Measurements from ENCODE around the gene BFAR.
"Not testable (repeated sequence)": the region's sequence is repeated elsewhere in the genome, so short reads cannot be mapped to it uniquely, and the experiment has no call there.

The BFAR gene, protein sequence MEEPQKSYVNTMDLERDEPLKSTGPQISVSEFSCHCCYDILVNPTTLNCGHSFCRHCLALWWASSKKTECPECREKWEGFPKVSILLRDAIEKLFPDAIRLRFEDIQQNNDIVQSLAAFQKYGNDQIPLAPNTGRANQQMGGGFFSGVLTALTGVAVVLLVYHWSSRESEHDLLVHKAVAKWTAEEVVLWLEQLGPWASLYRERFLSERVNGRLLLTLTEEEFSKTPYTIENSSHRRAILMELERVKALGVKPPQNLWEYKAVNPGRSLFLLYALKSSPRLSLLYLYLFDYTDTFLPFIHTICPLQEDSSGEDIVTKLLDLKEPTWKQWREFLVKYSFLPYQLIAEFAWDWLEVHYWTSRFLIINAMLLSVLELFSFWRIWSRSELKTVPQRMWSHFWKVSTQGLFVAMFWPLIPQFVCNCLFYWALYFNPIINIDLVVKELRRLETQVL

DNA sequence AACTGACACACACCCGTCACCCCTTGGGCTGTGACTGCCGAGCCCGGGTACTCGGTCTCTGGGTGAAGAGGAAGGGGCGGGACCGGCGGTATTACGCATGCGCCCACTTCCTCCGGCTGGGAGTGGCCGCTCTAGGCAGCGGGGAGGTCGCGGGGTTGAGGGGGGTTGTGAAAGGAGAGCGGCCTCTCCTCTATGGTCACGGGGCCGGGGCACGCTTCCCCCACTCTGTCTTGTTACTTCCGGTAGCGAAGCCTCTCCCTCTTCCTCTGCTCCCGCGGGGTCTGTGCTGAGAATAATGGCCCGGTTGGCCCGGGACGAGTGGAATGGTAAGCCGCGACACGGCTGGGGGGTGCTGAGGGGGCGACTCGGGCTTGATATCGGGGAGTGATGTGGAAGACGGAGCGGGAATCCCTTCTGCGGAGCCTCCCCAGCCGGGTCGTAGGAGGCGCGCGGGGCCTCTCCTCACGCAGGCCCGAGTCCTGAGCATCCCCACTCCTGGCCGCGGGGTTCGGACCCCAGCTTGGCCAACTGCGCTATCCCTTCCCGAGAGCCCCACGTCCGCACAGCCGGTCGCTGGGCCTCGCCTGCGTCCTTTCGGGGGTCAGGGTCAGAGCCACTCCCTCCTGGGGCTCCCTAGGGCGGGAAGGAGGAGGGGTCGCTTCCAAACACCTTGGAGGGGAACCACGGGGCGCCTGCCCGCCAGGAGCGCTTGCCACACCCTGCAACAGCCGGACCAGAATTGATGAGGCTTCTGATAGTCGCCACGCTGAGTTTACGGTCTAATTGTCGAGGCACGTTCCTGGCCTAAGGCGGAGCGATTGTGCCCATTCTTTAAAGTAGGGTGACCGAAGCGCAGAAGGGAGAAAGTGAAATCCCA lies at the start of gene BFAR:
TSS of gene BFAR (plus strand) at position 259 of the 877 bp plus-strand sequence. CDS start 11,396 bp downstream, outside the sequence.
- peak; percentile 97 to 98 (median 97) for DNase-seq (ENCODE audit: low read depth in 3 of 3)

GRCh38 chr16:14585287-14585686 lies 47.5 kb upstream of the BFAR start:
- DNase-seq (ENCODE audit: low read depth in 3 of 3): no peak

DNA sequence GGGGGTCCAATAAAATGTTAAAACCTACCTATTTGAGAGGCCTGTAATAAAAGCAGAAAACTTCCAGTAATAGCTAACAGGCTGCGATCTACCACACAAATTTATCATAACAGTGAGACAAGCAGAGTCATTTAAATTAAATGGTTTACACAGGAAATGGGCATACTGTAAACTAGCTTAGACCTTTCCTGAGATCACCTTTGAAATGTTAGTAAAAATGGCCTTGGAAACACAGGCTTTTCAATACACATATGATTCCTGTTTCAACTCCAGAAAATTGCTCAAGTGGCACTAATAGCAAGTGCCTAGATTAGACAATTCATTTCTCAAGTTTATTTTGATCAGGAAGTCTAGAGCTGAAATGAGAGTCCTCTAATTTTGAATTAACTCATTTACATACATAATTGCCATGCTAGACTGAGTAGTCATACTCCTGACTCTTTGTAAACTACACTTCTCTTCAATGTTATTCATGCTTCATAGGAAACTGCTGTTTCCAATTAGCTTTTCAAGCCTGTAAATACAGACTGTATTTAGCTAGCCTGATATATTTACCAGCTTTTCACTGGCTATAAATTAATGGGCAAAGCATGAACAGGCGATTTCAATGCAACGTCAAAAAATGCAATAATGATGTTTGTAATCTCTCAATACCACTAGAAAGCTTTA lies 46.0 kb upstream of the BFAR start:
- DNase-seq (ENCODE audit: low read depth in 3 of 3): no peak

DNA sequence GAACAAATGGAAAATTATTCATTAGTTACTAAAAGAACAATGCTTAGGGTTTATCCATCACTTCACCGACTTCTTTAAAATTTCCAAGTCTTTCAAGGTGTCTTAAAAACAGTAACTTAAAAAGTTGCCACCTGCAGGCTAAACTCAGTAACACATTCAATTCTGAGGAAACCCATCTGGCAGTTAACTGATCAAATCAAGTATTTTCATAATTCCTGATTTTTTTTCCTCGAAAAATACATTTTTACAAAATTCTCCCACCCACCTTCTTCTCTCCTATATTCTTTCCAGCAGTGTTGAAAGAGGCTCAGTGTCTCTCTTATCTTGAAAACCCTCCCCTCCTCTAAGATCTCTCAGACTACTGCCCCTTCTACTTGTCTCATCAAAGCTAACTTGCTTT lies 32.6 kb upstream of the BFAR start:
- no peak for DNase-seq (ENCODE audit: low read depth in 3 of 3)

- DNase-seq (ENCODE audit: low read depth in 3 of 3): no peak
Measured at GRCh38 chr16:14602443-14602963, 30.2 kb upstream of the BFAR start.

GRCh38 chr16:14606102-14606501 lies 26.6 kb upstream of the BFAR start:
- no peak for DNase-seq (ENCODE audit: low read depth in 3 of 3)

DNA sequence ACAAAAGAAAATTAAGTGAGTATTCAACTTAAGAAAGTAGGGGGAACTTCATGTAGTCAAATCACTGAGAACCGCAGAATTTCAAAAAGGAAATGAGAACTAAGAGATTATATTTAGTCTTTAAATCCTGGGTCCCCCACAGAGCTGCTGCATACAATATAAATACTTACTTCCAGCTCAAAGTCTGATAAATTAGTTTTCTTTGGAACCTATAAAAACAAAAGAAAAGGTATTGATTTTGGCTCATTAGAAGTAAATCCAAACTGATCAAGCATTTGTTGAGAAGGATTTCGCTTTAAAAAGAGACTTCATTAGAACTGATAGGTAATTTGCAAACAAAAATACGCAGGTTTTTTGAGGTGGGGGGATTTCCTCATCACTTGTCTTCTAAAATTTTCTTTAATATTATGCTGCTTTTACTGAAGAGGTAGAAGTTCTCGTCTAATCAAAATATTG lies 24.6 kb upstream of the BFAR start:
- no peak for DNase-seq (ENCODE audit: low read depth in 3 of 3)

DNA sequence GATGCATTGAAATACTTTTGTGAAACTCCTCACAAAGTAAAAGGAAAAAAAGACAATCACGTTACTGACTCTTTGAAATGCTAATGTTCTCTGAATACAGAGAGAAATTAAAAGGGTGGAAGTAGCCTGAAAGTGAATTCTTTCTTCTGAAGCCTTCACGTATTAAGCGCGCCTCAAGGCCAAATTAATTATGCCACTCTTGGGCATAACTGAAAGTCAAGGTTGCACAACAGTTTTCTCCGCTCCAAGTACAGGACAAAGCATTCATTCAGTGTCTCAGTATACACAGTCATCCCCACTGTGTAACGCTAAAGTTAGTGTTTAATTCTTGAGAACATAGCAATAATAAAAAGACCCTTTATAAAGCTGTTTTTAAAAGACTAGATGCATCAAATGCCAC lies 24.1 kb upstream of the BFAR start:
- no peak for DNase-seq (ENCODE audit: low read depth in 3 of 3)

DNA sequence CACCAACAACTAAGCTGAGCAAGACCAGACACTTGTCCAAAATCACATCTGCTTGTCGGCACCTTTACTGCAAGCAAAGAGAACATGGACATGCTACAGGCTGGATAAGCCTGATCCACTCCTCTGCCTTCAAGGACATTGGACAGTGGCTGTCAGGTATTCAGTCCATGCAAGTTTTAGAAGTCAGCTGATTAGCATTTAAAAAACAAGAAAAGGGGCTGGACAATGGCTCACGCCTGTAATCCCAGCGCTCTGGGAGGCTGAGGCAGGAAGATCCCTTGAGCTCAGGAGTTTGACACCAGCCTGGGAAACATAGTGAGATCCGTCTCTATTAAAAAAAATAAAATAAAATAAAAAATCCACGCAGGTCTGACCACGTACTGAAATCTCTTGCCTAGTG lies 23.0 kb upstream of the BFAR start:
- no peak for DNase-seq (ENCODE audit: low read depth in 3 of 3)

DNA sequence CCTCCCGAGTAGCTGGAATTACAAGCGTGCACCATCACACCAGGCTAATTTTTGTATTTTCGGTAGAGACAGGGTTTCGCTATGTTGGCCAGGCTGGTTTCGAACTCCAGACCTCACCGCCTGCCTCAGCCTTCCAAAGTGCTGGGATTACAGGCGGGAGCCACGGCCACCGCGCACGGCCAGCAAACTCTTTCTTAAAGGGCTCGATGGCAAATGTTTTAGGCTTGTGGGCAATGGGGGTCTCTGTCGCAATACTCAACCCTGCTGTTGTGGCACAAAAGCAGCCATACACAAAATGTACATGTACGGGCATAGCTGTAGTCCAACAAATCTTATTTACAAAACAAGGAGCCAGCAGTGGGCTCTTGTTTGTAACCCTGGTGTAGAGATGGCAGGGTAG lies 21.1 kb upstream of the BFAR start:
- DNase-seq (ENCODE audit: low read depth in 3 of 3): no peak

DNA sequence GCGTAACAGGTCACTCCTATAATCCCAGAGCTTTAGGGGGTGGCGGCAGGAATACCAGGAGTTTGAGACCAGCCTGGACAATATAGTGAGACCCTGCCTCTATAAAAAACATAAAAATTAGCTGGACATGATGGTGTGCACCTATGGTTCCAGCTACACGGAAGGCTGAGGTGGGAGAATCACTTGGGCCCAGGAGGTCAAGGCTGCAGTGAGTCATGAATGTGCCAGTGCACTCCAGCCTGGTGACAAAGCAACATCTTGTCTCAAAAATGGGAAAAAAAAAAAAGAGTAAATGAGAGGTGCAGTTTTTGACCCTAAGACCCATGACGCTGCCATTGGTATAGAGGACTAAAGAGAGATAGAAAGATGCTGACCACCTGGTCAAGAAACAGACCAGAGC lies 18.8 kb upstream of the BFAR start:
- DNase-seq (ENCODE audit: low read depth in 3 of 3): no peak

DNA sequence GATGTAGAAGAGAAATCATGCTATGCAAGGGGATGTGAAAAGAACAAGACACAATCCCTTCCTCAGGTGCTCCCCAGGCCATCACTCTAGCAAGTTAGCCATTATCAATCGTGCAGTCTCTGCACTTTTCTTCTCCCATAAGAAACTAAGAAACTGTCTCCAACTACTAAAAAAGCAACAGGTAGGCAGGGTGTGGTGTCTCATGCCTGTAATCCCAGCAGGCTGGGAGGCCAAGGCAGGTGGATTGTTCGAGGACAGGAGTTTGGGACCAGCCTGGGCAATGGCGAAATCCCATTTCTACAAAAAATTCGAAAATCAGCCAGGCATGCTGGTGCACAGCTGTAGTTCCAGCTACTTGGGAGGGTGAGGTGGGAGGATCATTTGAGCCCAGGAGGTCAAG lies 16.5 kb upstream of the BFAR start:
- no peak for DNase-seq (ENCODE audit: low read depth in 3 of 3)

- DNase-seq (ENCODE audit: low read depth in 3 of 3): no peak
Measured at GRCh38 chr16:14618566-14618965, 14.2 kb upstream of the BFAR start.

GRCh38 chr16:14627078-14627477 lies 5.7 kb upstream of the BFAR start:
- DNase-seq (ENCODE audit: low read depth in 3 of 3): no peak

- DNase-seq (ENCODE audit: low read depth in 3 of 3): no peak
Measured at GRCh38 chr16:14628806-14629611, 3.7 kb upstream of the BFAR start.

DNA sequence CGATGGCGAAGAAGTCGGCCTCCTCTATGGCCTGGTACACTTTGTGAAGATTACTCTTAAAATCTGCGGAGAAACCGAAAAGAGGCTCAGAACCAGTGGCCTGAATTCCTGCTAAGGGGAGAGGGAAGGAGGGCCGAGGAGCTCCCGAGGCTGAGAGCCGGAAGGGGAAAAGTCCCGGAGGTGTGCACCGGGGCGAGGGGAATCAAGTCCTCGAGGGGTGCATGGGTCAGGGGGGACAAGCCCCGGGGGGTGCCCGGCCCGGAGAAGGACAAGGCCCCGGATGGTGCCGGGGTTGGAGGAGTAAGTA lies 3.2 kb upstream of the BFAR start:
- DNase-seq (ENCODE audit: low read depth in 3 of 3): no peak

GRCh38 chr16:14629919-14630619 lies 2.7 kb upstream of the BFAR start, which contains the start of gene PARN:
Gene PARN, minus strand, starts transcription at chr16:14630260. Its CDS starts 135 bp downstream, at chr16:14630125.
- peak; percentile 95 to 99 (median 96) for DNase-seq (ENCODE audit: low read depth in 3 of 3)

DNA sequence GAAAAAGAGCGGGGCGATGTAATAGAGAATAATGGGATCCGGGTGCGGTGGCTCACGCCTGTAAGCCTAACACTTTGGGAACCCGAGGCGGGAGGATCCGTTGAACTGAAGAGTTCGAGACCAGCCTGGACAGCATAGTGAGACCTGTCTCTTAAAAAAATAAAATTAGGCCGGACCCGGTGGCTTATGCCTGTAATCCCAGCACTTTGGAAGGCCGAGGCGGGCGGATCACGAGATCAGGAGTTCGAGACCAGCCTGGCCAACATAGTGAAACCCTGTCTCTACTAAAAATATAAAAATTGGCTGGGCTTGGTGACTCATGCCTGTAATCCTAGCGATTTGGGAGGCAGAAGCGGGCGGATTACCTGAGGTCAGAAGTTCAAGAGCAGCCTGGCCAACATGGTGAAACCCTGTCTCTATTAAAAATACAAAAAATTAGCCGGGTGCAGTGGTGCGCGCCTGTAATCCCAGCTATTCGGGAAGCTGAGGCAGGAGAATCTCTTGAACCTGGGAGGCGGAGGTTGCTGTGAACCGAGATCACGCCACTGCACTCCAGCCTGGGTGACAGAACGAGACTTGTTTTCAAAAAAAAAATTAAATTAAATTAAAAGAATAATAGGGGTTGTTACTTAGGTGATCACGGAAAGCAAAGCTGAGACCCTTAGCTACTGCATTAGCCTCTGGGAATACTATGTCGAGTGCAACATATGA lies 2.0 kb upstream of the BFAR start:
- not testable (repeated sequence) for DNase-seq (ENCODE audit: low read depth in 3 of 3)

- no peak for DNase-seq (ENCODE audit: low read depth in 3 of 3)
Measured at GRCh38 chr16:14634389-14634725, 1.6 kb downstream of the BFAR start.

Data from stimulated activated CD4-positive, alpha-beta T cell treated with anti-CD3 and anti-CD28 coated beads, TNF-alpha, amount 100 ng/mL, for 48 hours (primary cell).